Cardiac atrium fibroblast (primary cell): Measurements from ENCODE around the gene MECP2. TPM values are rescaled to one million over a fixed set of nuclear protein-coding genes. Genes with fewer than 3 reads are reported as not detected.

Experiments used
- total RNA-seq: library from RNA; depleted of rRNA; stranded (reverse); fragments of >200 nt; gene quantifications from 2 replicates; pipeline ENCODE4 v1.2.3, GENCODE V29; 2015

Gene MECP2
- 18.2 and 25.6 TPM in 2 replicates for total RNA-seq

GRCh38 chrX:154097589-154098541 lies at the start of gene MECP2:
TSS of gene MECP2 (minus strand) at chrX:154097717.

DNA sequence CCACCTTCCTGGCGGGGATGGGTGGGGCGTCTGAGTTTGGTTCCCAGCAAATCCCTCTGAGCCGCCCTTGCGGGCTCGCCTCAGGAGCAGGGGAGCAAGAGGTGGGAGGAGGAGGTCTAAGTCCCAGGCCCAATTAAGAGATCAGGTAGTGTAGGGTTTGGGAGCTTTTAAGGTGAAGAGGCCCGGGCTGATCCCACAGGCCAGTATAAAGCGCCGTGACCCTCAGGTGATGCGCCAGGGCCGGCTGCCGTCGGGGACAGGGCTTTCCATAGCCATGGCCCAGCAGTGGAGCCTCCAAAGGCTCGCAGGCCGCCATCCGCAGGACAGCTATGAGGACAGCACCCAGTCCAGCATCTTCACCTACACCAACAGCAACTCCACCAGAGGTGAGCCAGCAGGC lies 46.5 kb upstream of the MECP2 start, which contains the start of gene OPN1LW:
OPN1LW (plus strand) TSS at position 234 of the 400 bp plus-strand sequence; CDS start at position 275, 41 bp downstream.

GRCh38 chrX:154019633-154020528 lies 77.6 kb downstream of the MECP2 start, which contains the start of gene IRAK1:
TSS of gene IRAK1 (minus strand) at chrX:154019902. CDS start at chrX:154019812, 90 bp downstream.

DNA sequence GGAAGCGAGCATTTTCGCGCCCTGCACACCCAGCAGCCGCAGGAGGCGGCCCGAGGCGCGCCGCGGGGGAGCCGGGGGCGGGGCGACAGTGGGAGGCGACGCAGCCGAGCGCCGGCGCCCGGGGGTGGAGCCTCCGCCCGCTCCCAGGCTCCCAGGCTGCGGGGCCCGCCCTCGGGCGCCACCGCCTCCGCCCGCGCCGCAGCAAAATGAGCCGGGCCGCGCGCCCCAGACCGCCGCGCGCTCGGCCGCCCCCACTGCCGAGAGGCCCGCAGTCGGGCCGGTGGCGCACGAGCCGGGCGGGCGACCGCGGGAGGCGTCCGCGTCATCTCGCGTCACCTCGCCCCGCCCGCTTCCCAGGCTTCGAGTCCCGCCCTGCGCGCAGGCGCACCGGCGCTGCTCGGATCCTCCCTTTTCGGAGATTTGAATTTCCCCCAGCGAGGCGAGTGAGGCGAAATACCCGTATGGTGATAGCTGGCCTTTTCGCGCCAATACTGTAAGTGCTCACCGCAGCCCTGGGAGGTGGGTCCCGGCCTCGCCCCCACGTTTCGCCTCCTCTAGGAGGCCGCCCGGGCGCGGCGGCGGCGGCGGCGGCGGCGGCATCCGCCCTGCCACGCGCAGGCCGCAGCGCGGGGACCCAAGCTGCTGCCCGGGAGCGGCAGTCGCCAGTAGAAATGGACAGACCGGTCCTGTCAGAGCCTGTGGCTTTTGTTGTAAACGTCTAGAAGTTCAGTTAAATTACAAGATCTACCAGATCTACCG lies 125.0 kb downstream of the MECP2 start, which contains the start of gene TMEM187:
TMEM187 (plus strand) TSS at position 387 of the 759 bp plus-strand sequence. CDS start 9,309 bp downstream, outside the sequence.

Other genes with a start within 250 kb of the MECP2 start
- gene L1CAM, start 211.5 kb downstream of the MECP2 start, total RNA-seq = 2.9 and 8.6 TPM in 2 replicates
- gene AVPR2, start 193.0 kb downstream of the MECP2 start, total RNA-seq = not detected in 2 replicates
- 1.4 TPM in 1 of 2 replicates, not detected in the other for gene ARHGAP4, start 171.5 kb downstream of the MECP2 start, total RNA-seq
- gene NAA10, start 162.7 kb downstream of the MECP2 start, total RNA-seq = 127 and 163 TPM in 2 replicates
- 0.54 and 2.3 TPM in 2 replicates for gene RENBP, start 153.1 kb downstream of the MECP2 start, total RNA-seq
- 22.6 and 39.9 TPM in 2 replicates for gene HCFC1, start 125.9 kb downstream of the MECP2 start, total RNA-seq
- 5.2 and 7.8 TPM in 2 replicates for gene TMEM187, start 125.0 kb downstream of the MECP2 start, total RNA-seq
- 95.0 and 131 TPM in 2 replicates for gene IRAK1, start 77.8 kb downstream of the MECP2 start, total RNA-seq
- not detected in 2 replicates for gene OPN1LW, start 46.5 kb upstream of the MECP2 start, total RNA-seq
- gene OPN1MW, start 84.9 kb upstream of the MECP2 start, total RNA-seq = not detected in 2 replicates
- not detected in 2 replicates for gene OPN1MW2, start 122.0 kb upstream of the MECP2 start, total RNA-seq
- gene OPN1MW3, start 159.9 kb upstream of the MECP2 start, total RNA-seq = not detected in 2 replicates
- not detected in 2 replicates for gene TEX28, start 197.4 kb upstream of the MECP2 start, total RNA-seq
- gene TKTL1, start 198.1 kb upstream of the MECP2 start, total RNA-seq = not detected in 2 replicates